ENCODE results near the gene DTNA.

DNA sequence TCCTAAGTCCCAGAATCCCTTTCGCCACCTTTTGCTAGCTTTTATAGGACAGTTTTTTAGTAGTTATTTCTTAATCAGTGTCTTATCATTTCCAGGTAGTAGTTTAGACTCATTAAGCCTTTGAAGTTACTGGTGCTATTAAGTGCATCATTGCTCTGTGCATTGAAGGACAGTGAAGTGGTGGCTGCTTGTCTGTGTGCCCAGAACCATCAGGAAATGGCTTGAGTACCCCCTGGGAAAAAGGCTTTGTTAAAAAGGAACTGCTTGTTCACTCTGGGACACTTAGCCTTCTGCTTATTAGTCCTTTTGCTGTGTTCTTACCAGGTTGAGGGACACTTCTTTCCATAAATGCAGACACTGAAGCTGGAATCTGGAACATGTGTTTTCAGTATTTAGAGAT, 30.0 kb downstream of the DTNA start:
- TF ChIP-seq, protein P1, sequence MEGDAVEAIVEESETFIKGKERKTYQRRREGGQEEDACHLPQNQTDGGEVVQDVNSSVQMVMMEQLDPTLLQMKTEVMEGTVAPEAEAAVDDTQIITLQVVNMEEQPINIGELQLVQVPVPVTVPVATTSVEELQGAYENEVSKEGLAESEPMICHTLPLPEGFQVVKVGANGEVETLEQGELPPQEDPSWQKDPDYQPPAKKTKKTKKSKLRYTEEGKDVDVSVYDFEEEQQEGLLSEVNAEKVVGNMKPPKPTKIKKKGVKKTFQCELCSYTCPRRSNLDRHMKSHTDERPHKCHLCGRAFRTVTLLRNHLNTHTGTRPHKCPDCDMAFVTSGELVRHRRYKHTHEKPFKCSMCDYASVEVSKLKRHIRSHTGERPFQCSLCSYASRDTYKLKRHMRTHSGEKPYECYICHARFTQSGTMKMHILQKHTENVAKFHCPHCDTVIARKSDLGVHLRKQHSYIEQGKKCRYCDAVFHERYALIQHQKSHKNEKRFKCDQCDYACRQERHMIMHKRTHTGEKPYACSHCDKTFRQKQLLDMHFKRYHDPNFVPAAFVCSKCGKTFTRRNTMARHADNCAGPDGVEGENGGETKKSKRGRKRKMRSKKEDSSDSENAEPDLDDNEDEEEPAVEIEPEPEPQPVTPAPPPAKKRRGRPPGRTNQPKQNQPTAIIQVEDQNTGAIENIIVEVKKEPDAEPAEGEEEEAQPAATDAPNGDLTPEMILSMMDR (IDR thresholded peaks at IDR 0.05; ENCODE audit: poor library complexity, severe bottlenecking): no peak
- TF ChIP-seq SMC3 (conservative IDR thresholded peaks at IDR 0.05; ENCODE audit: poor library complexity) (no peak), EP300 (conservative IDR thresholded peaks at IDR 0.05; ENCODE audit: poor library complexity, severe bottlenecking) (no peak), POLR2AphosphoS5 (IDR thresholded peaks at IDR 0.05) (no peak), EZH2 (IDR thresholded peaks at IDR 0.05; ENCODE audit: borderline replicate concordance, insufficient read depth, low read length, poor library complexity, severe bottlenecking) (no peak), RAD21 (conservative IDR thresholded peaks at IDR 0.05) (no peak)
- TF ChIP-seq, protein P2, sequence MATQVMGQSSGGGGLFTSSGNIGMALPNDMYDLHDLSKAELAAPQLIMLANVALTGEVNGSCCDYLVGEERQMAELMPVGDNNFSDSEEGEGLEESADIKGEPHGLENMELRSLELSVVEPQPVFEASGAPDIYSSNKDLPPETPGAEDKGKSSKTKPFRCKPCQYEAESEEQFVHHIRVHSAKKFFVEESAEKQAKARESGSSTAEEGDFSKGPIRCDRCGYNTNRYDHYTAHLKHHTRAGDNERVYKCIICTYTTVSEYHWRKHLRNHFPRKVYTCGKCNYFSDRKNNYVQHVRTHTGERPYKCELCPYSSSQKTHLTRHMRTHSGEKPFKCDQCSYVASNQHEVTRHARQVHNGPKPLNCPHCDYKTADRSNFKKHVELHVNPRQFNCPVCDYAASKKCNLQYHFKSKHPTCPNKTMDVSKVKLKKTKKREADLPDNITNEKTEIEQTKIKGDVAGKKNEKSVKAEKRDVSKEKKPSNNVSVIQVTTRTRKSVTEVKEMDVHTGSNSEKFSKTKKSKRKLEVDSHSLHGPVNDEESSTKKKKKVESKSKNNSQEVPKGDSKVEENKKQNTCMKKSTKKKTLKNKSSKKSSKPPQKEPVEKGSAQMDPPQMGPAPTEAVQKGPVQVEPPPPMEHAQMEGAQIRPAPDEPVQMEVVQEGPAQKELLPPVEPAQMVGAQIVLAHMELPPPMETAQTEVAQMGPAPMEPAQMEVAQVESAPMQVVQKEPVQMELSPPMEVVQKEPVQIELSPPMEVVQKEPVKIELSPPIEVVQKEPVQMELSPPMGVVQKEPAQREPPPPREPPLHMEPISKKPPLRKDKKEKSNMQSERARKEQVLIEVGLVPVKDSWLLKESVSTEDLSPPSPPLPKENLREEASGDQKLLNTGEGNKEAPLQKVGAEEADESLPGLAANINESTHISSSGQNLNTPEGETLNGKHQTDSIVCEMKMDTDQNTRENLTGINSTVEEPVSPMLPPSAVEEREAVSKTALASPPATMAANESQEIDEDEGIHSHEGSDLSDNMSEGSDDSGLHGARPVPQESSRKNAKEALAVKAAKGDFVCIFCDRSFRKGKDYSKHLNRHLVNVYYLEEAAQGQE (IDR thresholded peaks at IDR 0.05; ENCODE audit: borderline replicate concordance): no peak
